H54 (cell line): Measurements from ENCODE around the gene MMS19.

ENCODE experiments used
- DNase-seq: peaks from one replicate; pipeline ENCODE4 v3.0.0; 2011; ENCODE audit warnings: low spot score, mixed read lengths; ENCODE audit not compliant: insufficient read length
- FAIRE-seq: peaks from 3 replicates; lab custom pipeline; 2011; peaks lifted over from hg19 to GRCh38; lab: Jason Lieb, UNC
- POLR2A ChIP-seq: IDR thresholded peaks from 2 replicates; pipeline ENCODE4 v1.6.1; 2011; ENCODE audit warnings: low read depth, mild to moderate bottlenecking, low read length

The MMS19 gene

GRCh38 chr10:97498076-97498840 lies at the start of gene MMS19:
MMS19 (minus strand) TSS chr10:97498422; CDS start chr10:97498384, 38 bp downstream.
- DNase-seq, result peak; percentile 99
- TF ChIP-seq POLR2A, result peak; percentile 89
- no peak for FAIRE-seq

GRCh38 chr10:97547962-97548361 lies 49.7 kb upstream of the MMS19 start:
- DNase-seq (no peak), FAIRE-seq (no peak)
- TF ChIP-seq POLR2A, result no peak

- DNase-seq (no peak), FAIRE-seq (no peak)
- TF ChIP-seq POLR2A, result no peak
These were observed 49.0 kb upstream of the MMS19 start for GRCh38 chr10:97547271-97547600.

- no peak for FAIRE-seq
- DNase-seq, result no peak
- TF ChIP-seq POLR2A, result no peak
These were observed 48.4 kb upstream of the MMS19 start for GRCh38 chr10:97546456-97547270.

- FAIRE-seq (peak; percentile 92), DNase-seq (peak; percentile 97)
- peak; percentile 67 for TF ChIP-seq POLR2A
These were observed 44.9 kb upstream of the MMS19 start for GRCh38 chr10:97543025-97543546.

GRCh38 chr10:97542169-97543024 lies 44.2 kb upstream of the MMS19 start:
- FAIRE-seq, result no peak
- DNase-seq, result peak; percentile 94
- TF ChIP-seq POLR2A, result peak; percentile 10; the same call in 1 of the 2 replicates

- FAIRE-seq, result no peak
These were observed 42.7 kb upstream of the MMS19 start for GRCh38 chr10:97540669-97541500.

GRCh38 chr10:97539523-97540200 lies 41.4 kb upstream of the MMS19 start:
- FAIRE-seq, result no peak
- no peak for TF ChIP-seq POLR2A

More at GRCh38 chr10:97540669-97541500, 42.7 kb upstream of the MMS19 start:
- no peak for TF ChIP-seq POLR2A
- no peak for DNase-seq

GRCh38 chr10:97538839-97539238 lies 40.6 kb upstream of the MMS19 start:
- no peak for FAIRE-seq
- no peak for DNase-seq
- no peak for TF ChIP-seq POLR2A

More at GRCh38 chr10:97539523-97540200, 41.4 kb upstream of the MMS19 start:
- DNase-seq, result no peak

- DNase-seq (no peak), FAIRE-seq (no peak)
- no peak for TF ChIP-seq POLR2A
These were observed 40.2 kb upstream of the MMS19 start for GRCh38 chr10:97538411-97538810.

- FAIRE-seq (no peak), DNase-seq (no peak)
- TF ChIP-seq POLR2A, result no peak
These were observed 39.1 kb upstream of the MMS19 start for GRCh38 chr10:97537186-97537869.

GRCh38 chr10:97534746-97535367 lies 36.6 kb upstream of the MMS19 start:
- no peak for TF ChIP-seq POLR2A
- FAIRE-seq (no peak), DNase-seq (no peak)
